IMR-90 (cell line): ENCODE results near the gene NUDT8.
"Not testable (repeated sequence)": the region's sequence is repeated elsewhere in the genome, so short reads cannot be mapped to it uniquely, and the experiment has no call there.

Source experiments
- CHD1 ChIP-seq: IDR thresholded peaks from 2 replicates; pipeline ENCODE4 v1.6.1; 2012; ENCODE audit warnings: low read depth, low read length, improper control_type of control experiment
- CTCF ChIP-seq: conservative IDR thresholded peaks from 2 replicates; pipeline ENCODE4 v1.5.1; 2012; ENCODE audit warnings: mild to moderate bottlenecking, low read depth, low read length, improper control_type of control experiment
- MXI1 ChIP-seq: IDR thresholded peaks from 2 replicates; pipeline ENCODE4 v1.6.1; 2012; ENCODE audit warnings: low read depth, mild to moderate bottlenecking, low read length, moderate library complexity, borderline replicate concordance
- RAD21 ChIP-seq: IDR thresholded peaks from 2 replicates; pipeline ENCODE4 v1.6.1; 2012; ENCODE audit warnings: low read length, improper control_type of control experiment
- RFX5 ChIP-seq: IDR thresholded peaks from 2 replicates; pipeline ENCODE4 v1.8.0; 2012; ENCODE audit warnings: low read depth, mild to moderate bottlenecking, low read length, moderate library complexity

DNA sequence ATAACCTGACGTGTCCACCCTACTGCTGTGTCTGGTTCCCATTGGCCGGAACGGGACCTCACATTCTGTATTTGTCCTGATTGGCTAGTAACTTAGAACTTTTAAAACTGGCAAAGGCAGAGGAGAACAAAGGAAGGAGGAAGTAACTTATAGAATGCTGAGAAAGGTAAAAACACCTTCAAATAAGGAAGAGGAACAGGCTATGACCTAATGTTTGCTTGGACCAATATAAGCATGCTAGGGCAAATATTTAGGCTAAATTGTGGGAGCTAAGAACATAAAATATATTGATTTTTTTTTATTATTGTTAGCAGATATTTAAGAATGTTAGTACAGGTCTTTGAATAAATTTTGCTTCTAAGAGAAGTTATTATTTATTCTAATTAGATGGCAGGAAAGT, 7.7 kb upstream of the NUDT8 start:
- not testable (repeated sequence) for TF ChIP-seq CTCF, CHD1, MXI1, RAD21, RFX5
